ENCODE results near the gene PNPT1. TPM values are rescaled to one million over a fixed set of nuclear protein-coding genes. Genes with fewer than 3 reads are reported as not detected.
A peak's percentile ranks its signal among the peaks of the same experiment; 100 is the strongest.

The PNPT1 gene
- total and polyA plus RNA-seq, 2 of the 13 experiments (the other 11 are each of a cell fraction or from before 2014, with no cell fraction given): 23.4 to 61.0 TPM

- TF ChIP-seq ZBTB10 (CRISPR knock-in tag; IDR thresholded peaks at IDR 0.05; ENCODE audit: borderline replicate concordance) (no peak; the same call in 1 of the 2 replicates), HMGA1 (CRISPR knock-in tag; conservative IDR thresholded peaks at IDR 0.05) (no peak), POGZ (CRISPR knock-in tag; IDR thresholded peaks at IDR 0.05) (peak; percentile 100), ZC3H13 (CRISPR knock-in tag; IDR thresholded peaks at IDR 0.05) (peak; percentile 97), PAX8 (CRISPR knock-in tag; IDR thresholded peaks at IDR 0.05; ENCODE audit: borderline replicate concordance) (no peak; the same call in 1 of the 2 replicates), NFE2 (CRISPR knock-in tag; IDR thresholded peaks at IDR 0.05) (peak; percentile 24; the same call in 1 of the 2 replicates), GABPA (IDR thresholded peaks at IDR 0.05; ENCODE audit: low read depth, low read length) (peak; percentile 87), GABPA (CRISPR knock-in tag; IDR thresholded peaks at IDR 0.05; ENCODE audit: low read depth) (peak; percentile 96), ZNF431 (CRISPR knock-in tag; IDR thresholded peaks at IDR 0.05; ENCODE audit: borderline replicate concordance, low read depth) (peak; percentile 98), SETDB1 (CRISPR knock-in tag; IDR thresholded peaks at IDR 0.05; ENCODE audit: borderline replicate concordance) (no peak), ZNF709 (CRISPR knock-in tag; IDR thresholded peaks at IDR 0.05) (peak; percentile 91), TEF (CRISPR knock-in tag; IDR thresholded peaks at IDR 0.05) (peak; percentile 70), HNRNPLL (IDR thresholded peaks at IDR 0.05; ENCODE audit: low read depth, low read length, poor library complexity, severe bottlenecking) (peak; percentile 93), JUN (CRISPR knock-in tag; IDR thresholded peaks at IDR 0.05) (no peak; the same call in 1 of the 2 replicates), HES4 (CRISPR knock-in tag; IDR thresholded peaks at IDR 0.05; ENCODE audit: borderline replicate concordance) (peak; percentile 76; the same call in 1 of the 2 replicates), ONECUT2 (CRISPR knock-in tag; IDR thresholded peaks at IDR 0.05) (0 out of 2 replicates have a peak, but pooled peaks have one; percentile 23), PLRG1 (conservative IDR thresholded peaks at IDR 0.05) (no peak), TAF15 (IDR thresholded peaks at IDR 0.05; ENCODE audit: low read depth, low read length, poor library complexity, severe bottlenecking) (peak; percentile 45), ZFX (CRISPR knock-in tag; IDR thresholded peaks at IDR 0.05; ENCODE audit: low read depth) (peak; percentile 97), ZNF142 (CRISPR knock-in tag; IDR thresholded peaks at IDR 0.05) (no peak; the same call in 1 of the 2 replicates)
Observed at GRCh38 chr2:55617175-55618024, 76.2 kb downstream of the PNPT1 start, which contains the start of gene PPP4R3B (continued).
